H1 (cell line): ENCODE measurements around the gene CCNY. TPM values are rescaled to one million over a fixed set of nuclear protein-coding genes. Genes with fewer than 3 reads are reported as not detected.

ENCODE experiments used
- CTCF ChIA-PET: fragments of 300-600 bp; sonication (Branson Sonifier 250); formaldehyde crosslinking; loops from one replicate; lab custom pipeline; 2021; ENCODE audit not compliant: partially characterized antibody; lab: Charles Lee
- POLR2A ChIA-PET: fragments of 300-600 bp; sonication (Branson Sonifier 250); formaldehyde crosslinking; loops from one replicate; lab custom pipeline; 2021; ENCODE audit warnings: inconsistent platforms; ENCODE audit not compliant: partially characterized antibody; lab: Charles Lee
- DNase-seq, 2 experiments: peaks; one replicate each; pipeline versions ENCODE4 v3.0.0 to v3.0.0-alpha.2; 2010 to 2022; ENCODE audit warnings: low spot score in 2 of 2, low read depth in 1 of 2, mixed read lengths in 1 of 2
- FAIRE-seq: peaks from 2 replicates; lab custom pipeline; 2011; peaks lifted over from hg19 to GRCh38; lab: Jason Lieb, UNC
- H2AFZ ChIP-seq: 2 replicates; pipeline ENCODE4 v1.8.1; 2012; ENCODE audit warnings: low read length, inconsistent platforms
- H2AK5ac ChIP-seq: 2 replicates; pipeline ENCODE4 v1.6.1; 2013; ENCODE audit warnings: low read depth, low read length
- H2BK120ac ChIP-seq: replicated peaks from 2 replicates; pipeline ENCODE3; 2013; ENCODE audit warnings: low read depth, low read length, inconsistent platforms
- H2BK12ac ChIP-seq: 2 replicates; pipeline ENCODE4 v1.6.1; 2013; ENCODE audit warnings: low read depth, low read length
- H2BK15ac ChIP-seq: 2 replicates; pipeline ENCODE4 v1.6.1; 2013; ENCODE audit warnings: low read length
- H2BK20ac ChIP-seq: 2 replicates; pipeline ENCODE4 v1.6.1; 2013; ENCODE audit warnings: low read length
- H2BK5ac ChIP-seq: 2 replicates; pipeline ENCODE4 v1.6.1; 2013; ENCODE audit warnings: low read depth, low read length
- H3K14ac ChIP-seq: 2 replicates; pipeline ENCODE4 v1.6.1; 2013; ENCODE audit warnings: inconsistent platforms; ENCODE audit not compliant: insufficient read length
- H3K18ac ChIP-seq: 2 replicates; pipeline ENCODE4 v1.6.1; 2013; ENCODE audit warnings: low read length; ENCODE audit errors: extremely low read depth
- H3K23ac ChIP-seq: 2 replicates; pipeline ENCODE4 v1.6.1; 2013; ENCODE audit warnings: inconsistent platforms; ENCODE audit not compliant: insufficient read length
- H3K23me2 ChIP-seq: 2 replicates; pipeline ENCODE4 v1.6.1; 2013; ENCODE audit warnings: low read depth, low read length
- H3K27ac ChIP-seq: 2 replicates; pipeline ENCODE4 v1.6.1; 2011; ENCODE audit warnings: low read depth, low read length, inconsistent platforms
- H3K27me3 ChIP-seq, 4 experiments: replicated peaks in 1 of 4; 1 replicate in 1 of 4; 2 replicates in 3 of 4; pipeline versions ENCODE4 v1.6.1 to v1.8.1; 2011 to 2013; ENCODE audit warnings: low read length in 3 of 4, mild to moderate bottlenecking in 3 of 4, inconsistent platforms in 2 of 4, mixed read lengths in 2 of 4, moderate library complexity in 1 of 4; ENCODE audit not compliant: control insufficient read depth in 3 of 4, insufficient read depth in 3 of 4; ENCODE audit errors: extremely low read depth in 1 of 4
- H3K36me3 ChIP-seq, 4 experiments: 2 replicates each; pipeline versions ENCODE4 v1.6.1 to v1.8.1; 2011 to 2013; ENCODE audit warnings: mild to moderate bottlenecking in 4 of 4, low read length in 3 of 4, moderate library complexity in 2 of 4, control low read depth in 1 of 4, inconsistent platforms in 1 of 4; ENCODE audit not compliant: insufficient read depth in 4 of 4, control insufficient read depth in 2 of 4
- H3K4ac ChIP-seq: replicated peaks from 2 replicates; pipeline ENCODE3; 2013; ENCODE audit warnings: low read length, low read depth, mixed read lengths, inconsistent platforms; ENCODE audit not compliant: insufficient read length
- H3K4me1 ChIP-seq, 4 experiments: replicated peaks in 1 of 4; 1 replicate in 1 of 4; 2 replicates in 3 of 4; pipeline versions ENCODE4 v1.6.1 to v1.8.1; 2011 to 2013; ENCODE audit warnings: low read length in 3 of 4, inconsistent platforms in 2 of 4, mixed read lengths in 1 of 4; ENCODE audit not compliant: insufficient read depth in 4 of 4, control insufficient read depth in 3 of 4
- H3K4me2 ChIP-seq, 2 experiments: 2 replicates each; pipeline versions ENCODE4 v1.6.1 to v1.8.1; 2011 to 2013; ENCODE audit warnings: low read depth in 2 of 2, low read length in 2 of 2, control low read depth in 1 of 2, inconsistent platforms in 1 of 2, mild to moderate bottlenecking in 1 of 2; ENCODE audit not compliant: insufficient read depth in 1 of 2
- H3K4me3 ChIP-seq, 4 experiments: fragments of 200-600, 300-600 bp in 1 of 4; sonication (generic), shearing (Covaris generic), sonication (Bioruptor Twin) in 1 of 4; 2 replicates each; pipeline versions ENCODE4 v1.5.1 to v1.8.1; 2011 to 2016; ENCODE audit warnings: low read length in 4 of 4, low read depth in 3 of 4, control low read depth in 2 of 4, inconsistent platforms in 2 of 4, mild to moderate bottlenecking in 2 of 4, mixed read lengths in 1 of 4, moderate library complexity in 1 of 4; ENCODE audit not compliant: insufficient read depth in 2 of 4; ENCODE audit errors: extremely low read depth in 1 of 4
- H3K56ac ChIP-seq: replicated peaks from 2 replicates; pipeline ENCODE3; 2013; ENCODE audit warnings: low read depth, mild to moderate bottlenecking, mixed read lengths, low read length, inconsistent platforms; ENCODE audit not compliant: insufficient read length
- H3K79me1 ChIP-seq: 2 replicates; pipeline ENCODE4 v1.6.1; 2013; ENCODE audit warnings: low read depth, low read length, control low read depth
- H3K79me2 ChIP-seq, 2 experiments: 2 replicates each; pipeline versions ENCODE4 v1.6.1 to v1.8.1; 2012 to 2013; ENCODE audit warnings: low read length in 2 of 2, mild to moderate bottlenecking in 2 of 2, inconsistent platforms in 1 of 2; ENCODE audit not compliant: insufficient read depth in 2 of 2, control insufficient read depth in 1 of 2
- H3K9ac ChIP-seq, 4 experiments: replicated peaks in 1 of 4; 1 replicate in 1 of 4; 2 replicates in 3 of 4; pipeline versions ENCODE4 v1.6.1 to v1.8.1; 2011 to 2013; ENCODE audit warnings: low read depth in 3 of 4, low read length in 3 of 4, control low read depth in 2 of 4, mild to moderate bottlenecking in 2 of 4, moderate library complexity in 2 of 4, inconsistent platforms in 1 of 4; ENCODE audit errors: extremely low read depth in 1 of 4
- H3K9me3 ChIP-seq, 2 experiments: 2 replicates each; pipeline versions ENCODE4 v1.6.1 to v1.8.1; 2012 to 2013; ENCODE audit warnings: mild to moderate bottlenecking in 2 of 2, moderate library complexity in 2 of 2, control low read depth in 1 of 2, inconsistent platforms in 1 of 2, low read depth in 1 of 2, low read length in 1 of 2, mixed read lengths in 1 of 2; ENCODE audit not compliant: insufficient read depth in 2 of 2
- H4K20me1 ChIP-seq, 2 experiments: replicated peaks in 1 of 2; 2 replicates each; pipeline versions ENCODE3 to v1.8.1; 2011 to 2013; ENCODE audit warnings: inconsistent platforms in 2 of 2, low read length in 2 of 2, mild to moderate bottlenecking in 1 of 2; ENCODE audit not compliant: insufficient read depth in 2 of 2, control insufficient read depth in 1 of 2
- H4K5ac ChIP-seq: 2 replicates; pipeline ENCODE4 v1.6.1; 2013; ENCODE audit warnings: low read length, low read depth, mixed read lengths, inconsistent platforms; ENCODE audit not compliant: insufficient read length
- H4K8ac ChIP-seq: 2 replicates; pipeline ENCODE4 v1.8.0; 2013; ENCODE audit warnings: mild to moderate bottlenecking, moderate library complexity, low read length, inconsistent platforms; ENCODE audit not compliant: insufficient read depth; ENCODE audit errors: extremely low read depth
- H4K91ac ChIP-seq: replicated peaks from 2 replicates; pipeline ENCODE3; 2013; ENCODE audit warnings: low read length, mixed read lengths, inconsistent platforms; ENCODE audit not compliant: insufficient read length
- BRCA1 ChIP-seq: IDR thresholded peaks from 2 replicates; pipeline ENCODE4 v1.6.1; 2012; ENCODE audit warnings: low read depth, low read length, improper control_type of control experiment
- CBX8 ChIP-seq: fragments of 300-800, 300-1000 bp; sonication (generic); IDR thresholded peaks from 2 replicates; pipeline ENCODE4 v1.7.1; 2016; ENCODE audit warnings: low read depth, low read length, borderline replicate concordance
- CTBP2 ChIP-seq: IDR thresholded peaks from 2 replicates; pipeline ENCODE4 v1.7.0; 2011; ENCODE audit warnings: borderline replicate concordance, mild to moderate bottlenecking, moderate library complexity, mixed read lengths, low read length; ENCODE audit not compliant: insufficient read depth, insufficient read length
- HDAC2 ChIP-seq, 2 experiments: fragments of 300-600 bp in 1 of 2; sonication (generic) in 1 of 2; IDR thresholded peaks; 2 replicates each; pipeline ENCODE4 v1.6.1; 2011 to 2012; ENCODE audit warnings: low read depth in 2 of 2, low read length in 2 of 2, mild to moderate bottlenecking in 2 of 2, moderate library complexity in 2 of 2, borderline replicate concordance in 1 of 2, inconsistent platforms in 1 of 2
- NANOG ChIP-seq: IDR thresholded peaks from 2 replicates; pipeline ENCODE4 v1.6.1; 2011; ENCODE audit warnings: low read length, low read depth, mild to moderate bottlenecking, inconsistent platforms; ENCODE audit not compliant: insufficient read depth, poor library complexity, severe bottlenecking
- NRF1 ChIP-seq: IDR thresholded peaks from 2 replicates; pipeline ENCODE4 v1.6.1; 2011; ENCODE audit warnings: mild to moderate bottlenecking, low read depth, low read length, improper control_type of control experiment
- PHF8 ChIP-seq: fragments of 200-600 bp; sonication (generic); conservative IDR thresholded peaks from 2 replicates; pipeline ENCODE4 v1.7.1; 2012; ENCODE audit warnings: low read depth, mild to moderate bottlenecking, inconsistent platforms, low read length, moderate library complexity
- POU5F1 ChIP-seq: IDR thresholded peaks from 2 replicates; pipeline ENCODE4 v1.6.1; 2011; ENCODE audit warnings: low read depth, mild to moderate bottlenecking, low read length, moderate library complexity
- RBBP5 ChIP-seq: IDR thresholded peaks from 2 replicates; pipeline ENCODE4 v1.7.1; 2012; ENCODE audit warnings: low read depth, mild to moderate bottlenecking, inconsistent platforms, low read length, moderate library complexity, borderline replicate concordance
- SP1 ChIP-seq: IDR thresholded peaks from 2 replicates; pipeline ENCODE4 v1.6.1; 2011; ENCODE audit warnings: low read depth, low read length
- SP2 ChIP-seq: IDR thresholded peaks from 2 replicates; pipeline ENCODE4 v1.6.1; 2012; ENCODE audit warnings: mild to moderate bottlenecking, low read length, inconsistent platforms
- TAF7 ChIP-seq: optimal IDR thresholded peaks from 2 replicates; pipeline ENCODE3; 2011; ENCODE audit warnings: low read depth, mild to moderate bottlenecking, inconsistent platforms, low read length, moderate library complexity, borderline replicate concordance
- YY1 ChIP-seq: IDR thresholded peaks from 2 replicates; pipeline ENCODE4 v1.6.1; 2011; ENCODE audit warnings: low read depth, mild to moderate bottlenecking, low read length
- WGBS, 2 experiments: shearing (Covaris generic) in 1 of 2; methylation state at CpG; one replicate each; pipeline versions ENCODE4 v1.1.6 to v1.1.7; 2013 to 2015; ENCODE audit warnings: low lambda C conversion rate in 2 of 2, mixed read lengths in 2 of 2, inconsistent platforms in 1 of 2, low coverage in 1 of 2, missing lambda C conversion rate in 1 of 2; ENCODE audit not compliant: insufficient replicate concordance in 2 of 2, insufficient coverage in 1 of 2, insufficient read length in 1 of 2; ENCODE audit errors: extremely low coverage in 1 of 2, missing lambda C conversion rate in 1 of 2; 5-methylcytosine and 5-hydroxymethylcytosine counted together
- polyA plus RNA-seq, 7 experiments: library from polyadenylated mRNA; depleted of rRNA in 3 of 7; stranded (reverse) in 5 of 7; unstranded in 2 of 7; fragments of >200 nt in 5 of 7; fragments of 200-250 nt in 2 of 7; gene quantifications; 1 replicate in 5 of 7; 2 replicates in 1 of 7; 4 replicates in 1 of 7; pipeline versions ENCODE4 v1.2.1 to v1.2.3, GENCODE V29; 2011 to 2013; ENCODE audit warnings: missing spikeins in 2 of 7, mixed read lengths in 2 of 7
- total RNA-seq: library from RNA; stranded (reverse); fragmentation: NEBNext Ultra II Directional; extraction: Animal tissue kit (Norgen Biotek cat#: 25700); gene quantifications from 2 replicates; pipeline ENCODE4 v1.2.1, GENCODE V29; 2021
- TF ChIP-seq, protein P1 (sequence below): IDR thresholded peaks from 2 replicates; pipeline ENCODE4 v1.6.1; 2011; ENCODE audit warnings: low read depth, mild to moderate bottlenecking, low read length; ENCODE audit not compliant: insufficient read depth

CCNY gene
- total and polyA plus RNA-seq, 2 of the 8 experiments (the other 6 are each of a cell fraction or from before 2014, with no cell fraction given): 25.3 to 68.2 TPM

DNA sequence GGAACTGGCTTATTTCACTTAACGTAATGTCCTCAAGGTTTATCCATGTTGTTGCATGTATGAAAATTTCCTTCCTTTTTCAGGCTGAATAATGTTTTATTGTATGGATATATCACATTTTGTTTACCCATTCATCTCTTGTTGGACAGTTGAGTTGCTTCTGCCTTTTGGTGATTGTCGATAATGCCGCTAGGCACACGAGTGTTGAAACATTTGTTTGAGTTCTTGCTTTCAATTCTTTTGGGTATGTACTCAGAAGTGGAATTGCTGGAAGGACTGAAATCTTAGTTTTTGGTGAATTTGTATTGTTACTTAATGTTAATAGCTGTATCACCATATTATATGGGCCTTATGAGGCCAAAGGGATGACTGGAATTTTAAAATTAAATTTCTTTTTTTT, 23.6 kb downstream of the CCNY start:
- Histone ChIP-seq H3K56ac (no peak overlapping the region), H2BK5ac (no peak overlapping the region), H2BK15ac (no peak overlapping the region), H4K91ac (no peak overlapping the region), H3K4me2 (no peak overlapping the region), H3K4ac (no peak overlapping the region), H2BK12ac (no peak overlapping the region), H4K5ac (no peak overlapping the region), H3K79me1 (peaks cover 14% of the 10 kb centered on the region), H3K23ac (no peak overlapping the region), H3K18ac (no peak overlapping the region), H3K36me3 (no peaks in the 10 kb centered on the region), H2BK120ac (no peak overlapping the region), H3K23me2 (no peaks in the 10 kb centered on the region), H3K27me3 (no peaks in the 10 kb centered on the region), H3K27ac (no peak overlapping the region), H4K8ac (no peak overlapping the region), H3K79me2 (peaks cover 5 to 84% of the 10 kb centered on the region in 2 experiments; a peak in 3 of 4 replicates), H3K14ac (no peak overlapping the region), H3K9ac (no peak overlapping the region), H3K9me3 (no peaks in the 10 kb centered on the region; a peak in 1 of 4 replicates), H2AFZ (no peak overlapping the region), H2AK5ac (no peak overlapping the region), H3K4me1 (no peaks in the 10 kb centered on the region), H3K4me3 (no peak overlapping the region), H4K20me1 (peaks cover 2 to 6% of the 10 kb centered on the region in 2 experiments), H2BK20ac (no peak overlapping the region)
- ChIA-PET CTCF (interaction anchor here (1.6 kb wide), 1 partner anchor 11 kb away, joined by 6 read pairs; no protein-coding TSS in a partner anchor), POLR2A (no interaction called here)
- no peak for DNase-seq
- FAIRE-seq: no peak
- 94% methylated on average over 4 of the region's 4 CpGs; no CpG with 5 or more reads in 1 of the 2 experiments for WGBS, 2 experiments
- TF ChIP-seq CBX8: no peak
- TF ChIP-seq YY1: no peak
- no peak for TF ChIP-seq CTBP2
- no peak for TF ChIP-seq PHF8
- no peak for TF ChIP-seq BRCA1
- no peak for TF ChIP-seq NANOG
- no peak for TF ChIP-seq TAF7
- TF ChIP-seq RBBP5: no peak
- no peak for TF ChIP-seq POU5F1
- no peak for TF ChIP-seq HDAC2 (IDR thresholded peaks at IDR 0.05; ENCODE audit: borderline replicate concordance in 1 of 2, low read depth in 2 of 2, low read length in 2 of 2)
- no peak for TF ChIP-seq NRF1
- TF ChIP-seq SP1: no peak
- TF ChIP-seq, protein P1, sequence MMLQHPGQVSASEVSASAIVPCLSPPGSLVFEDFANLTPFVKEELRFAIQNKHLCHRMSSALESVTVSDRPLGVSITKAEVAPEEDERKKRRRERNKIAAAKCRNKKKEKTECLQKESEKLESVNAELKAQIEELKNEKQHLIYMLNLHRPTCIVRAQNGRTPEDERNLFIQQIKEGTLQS: no peak
- no peak for TF ChIP-seq SP2
